ENCODE results near the gene LRRC63.

Gene LRRC63

GRCh38 chr13:46171739-46172138 is 40.0 kb upstream of the LRRC63 start:
- no peak for TF ChIP-seq CTCF (IDR thresholded peaks at IDR 0.05; ENCODE audit: control extremely low read depth, extremely low read depth, low read depth, missing control alignments)
- DNase-seq (ENCODE audit: extremely low spot score): no peak
- POLR2A ChIA-PET: interaction anchor here (1.3 kb wide), 1 partner anchor 10 kb away, joined by 6 read pairs; the partner anchor contains the start of gene LCP1
- CTCF ChIA-PET: interaction anchor here (0.9 to 11.0 kb wide), 6 partner anchors 11 to 119 kb away, joined by 3 to 100 read pairs (median 4); no protein-coding TSS in a partner anchor

- no peak for TF ChIP-seq CTCF (IDR thresholded peaks at IDR 0.05; ENCODE audit: control extremely low read depth, extremely low read depth, low read depth, missing control alignments)
- no peak for DNase-seq (ENCODE audit: extremely low spot score)
- CTCF ChIA-PET: interaction anchor here (1.2 to 11.0 kb wide), 5 partner anchors 11 to 119 kb away, joined by 3 to 100 read pairs (median 4); no protein-coding TSS in a partner anchor
- POLR2A ChIA-PET: interaction anchor here (0.6 kb wide), 1 partner anchor 1519 kb away, joined by 3 read pairs; no protein-coding TSS in a partner anchor
Observed at GRCh38 chr13:46172531-46172991, 39.2 kb upstream of the LRRC63 start.

- no peak for DNase-seq (ENCODE audit: extremely low spot score)
- POLR2A ChIA-PET: no interaction called here
- TF ChIP-seq CTCF (IDR thresholded peaks at IDR 0.05; ENCODE audit: control extremely low read depth, extremely low read depth, low read depth, missing control alignments): no peak
- CTCF ChIA-PET: interaction anchor here (0.7 to 11.0 kb wide), 5 partner anchors 9 to 47 kb away, joined by 3 to 100 read pairs (median 4); no protein-coding TSS in a partner anchor
Observed at GRCh38 chr13:46173656-46174055, 38.1 kb upstream of the LRRC63 start.

- ChIA-PET POLR2A (interaction anchor here (1.6 kb wide), 1 partner anchor 10 kb away, joined by 4 read pairs; no protein-coding TSS in a partner anchor), CTCF (interaction anchor here (0.9 to 11.0 kb wide), 7 partner anchors 9 to 50 kb away, joined by 3 to 100 read pairs (median 3); no protein-coding TSS in a partner anchor)
- no peak for DNase-seq (ENCODE audit: extremely low spot score)
- TF ChIP-seq CTCF (IDR thresholded peaks at IDR 0.05; ENCODE audit: control extremely low read depth, extremely low read depth, low read depth, missing control alignments): no peak
Observed at GRCh38 chr13:46176756-46177155, 35.0 kb upstream of the LRRC63 start.

GRCh38 chr13:46178143-46178542 is 33.6 kb upstream of the LRRC63 start:
- no peak for DNase-seq (ENCODE audit: extremely low spot score)
- ChIA-PET CTCF (interaction anchor here (1.3 to 11.0 kb wide), 4 partner anchors 7 to 19 kb away, joined by 4 to 100 read pairs (median 24); no protein-coding TSS in a partner anchor), POLR2A (no interaction called here)
- no peak for TF ChIP-seq CTCF (IDR thresholded peaks at IDR 0.05; ENCODE audit: control extremely low read depth, extremely low read depth, low read depth, missing control alignments)

GRCh38 chr13:46178821-46179220 is 32.9 kb upstream of the LRRC63 start:
- no peak for TF ChIP-seq CTCF (IDR thresholded peaks at IDR 0.05; ENCODE audit: control extremely low read depth, extremely low read depth, low read depth, missing control alignments)
- no peak for DNase-seq (ENCODE audit: extremely low spot score)
- CTCF ChIA-PET: interaction anchor here (0.9 to 6.8 kb wide), 6 partner anchors 8 to 25 kb away, joined by 3 to 39 read pairs (median 4); no protein-coding TSS in a partner anchor
- POLR2A ChIA-PET: no interaction called here

Measured in GM10248 (cell line).